Fibroblast of skin of left quadriceps (primary cell): ENCODE results near the gene PDE4D.

ENCODE experiments used
- DNase-seq, 2 experiments: peaks; one replicate each; pipeline ENCODE4 v3.0.0-alpha.2; 2013; ENCODE audit warnings: low read depth in 2 of 2

The PDE4D gene

DNA sequence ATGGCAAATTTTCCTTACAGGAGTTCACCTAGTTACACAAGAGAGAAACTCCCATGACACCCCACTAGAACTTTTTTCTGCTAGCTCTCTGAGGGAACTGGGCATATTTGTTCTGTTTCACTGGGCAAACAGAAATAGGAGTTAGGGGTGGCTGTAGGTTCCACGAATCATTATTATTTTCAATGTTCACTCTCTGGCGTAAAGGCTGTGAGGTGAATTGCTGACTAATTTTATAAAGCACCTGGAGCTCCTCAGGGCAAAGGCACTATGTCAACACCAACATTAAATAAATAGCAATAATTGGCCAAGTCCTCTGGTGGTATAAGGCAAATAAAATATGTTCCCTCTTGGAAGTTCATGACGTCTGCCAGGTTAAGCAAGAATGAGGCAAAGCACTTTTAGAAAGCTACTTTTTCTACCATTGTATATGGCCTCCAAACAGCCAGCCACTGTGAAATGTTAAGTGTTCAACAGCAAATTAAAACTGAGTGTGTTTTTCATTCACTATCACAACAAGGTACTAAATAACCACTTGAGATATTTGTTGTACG lies 344.6 kb downstream of the PDE4D start:
- DNase-seq: no peak

DNA sequence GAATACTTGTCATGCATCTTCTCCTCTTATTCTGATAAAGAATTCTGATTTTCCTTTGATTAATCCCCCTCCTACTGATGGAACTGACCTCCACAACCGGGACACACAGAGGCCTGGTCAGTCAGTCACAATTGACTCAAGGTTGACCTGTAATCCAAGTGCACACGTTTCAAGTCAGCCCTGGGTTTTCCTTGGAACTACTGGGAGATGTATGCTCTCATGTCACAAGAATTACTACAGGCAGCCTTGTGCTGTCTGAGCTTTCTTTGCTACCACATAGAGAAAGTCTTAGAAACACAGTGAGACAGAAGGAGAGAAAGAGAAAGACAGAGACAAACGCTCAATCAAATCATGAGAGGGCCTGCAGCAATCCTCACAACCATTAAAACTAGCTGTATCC lies 345.8 kb downstream of the PDE4D start:
- no peak for DNase-seq

- DNase-seq: no peak
These were observed 349.0 kb downstream of the PDE4D start for GRCh38 chr5:59544573-59544972.

DNA sequence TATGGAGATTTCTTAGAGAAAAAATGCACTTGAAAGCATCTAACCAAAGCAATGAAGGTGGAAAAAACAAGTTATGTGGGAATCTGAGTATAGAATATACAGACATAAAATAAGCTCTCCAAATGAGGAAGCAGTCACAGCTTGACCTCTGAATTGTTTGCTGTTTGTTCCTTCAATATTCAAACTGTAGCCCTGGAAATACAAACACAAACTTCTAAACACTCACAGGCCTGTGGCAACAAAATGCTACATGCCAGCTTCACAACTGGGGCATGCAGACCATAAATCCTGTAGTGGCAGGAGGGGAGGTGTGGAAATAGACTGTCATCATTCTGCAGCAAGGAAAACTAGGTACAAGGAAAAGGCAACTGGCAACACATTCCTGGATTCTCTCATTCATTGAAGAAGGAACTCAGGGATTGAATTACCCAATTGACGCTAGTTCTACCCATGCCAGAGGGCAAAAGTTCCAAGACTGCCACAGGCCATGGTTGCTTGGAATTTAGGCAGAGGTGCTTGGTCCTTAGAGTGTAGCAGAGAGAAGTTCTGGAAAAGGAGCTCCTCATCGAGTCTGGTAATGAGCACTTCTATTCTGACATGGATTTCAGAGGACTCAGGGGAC lies 349.6 kb downstream of the PDE4D start:
- DNase-seq: no peak

GRCh38 chr5:59542851-59543820 lies 350.4 kb downstream of the PDE4D start:
- no peak for DNase-seq

DNA sequence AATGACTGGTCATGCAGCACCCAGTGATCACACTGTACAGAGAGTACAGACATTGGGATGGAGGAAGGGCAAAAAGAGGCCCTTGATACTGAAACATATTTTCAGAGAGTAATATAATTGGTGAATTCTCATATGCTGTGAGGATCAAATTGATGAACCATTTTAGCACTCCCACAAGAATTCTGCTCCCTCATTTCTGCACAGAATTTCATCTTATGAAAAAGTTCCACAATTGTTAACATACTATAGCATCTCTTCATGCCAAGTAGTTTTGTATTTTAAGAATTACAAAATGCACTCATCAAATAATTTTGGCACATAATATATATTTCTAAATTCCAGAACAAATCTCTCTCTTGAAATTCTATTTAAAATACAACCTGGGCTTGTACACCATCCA lies 351.2 kb downstream of the PDE4D start:
- no peak for DNase-seq

GRCh38 chr5:59540366-59540765 lies 353.2 kb downstream of the PDE4D start:
- no peak for DNase-seq

DNA sequence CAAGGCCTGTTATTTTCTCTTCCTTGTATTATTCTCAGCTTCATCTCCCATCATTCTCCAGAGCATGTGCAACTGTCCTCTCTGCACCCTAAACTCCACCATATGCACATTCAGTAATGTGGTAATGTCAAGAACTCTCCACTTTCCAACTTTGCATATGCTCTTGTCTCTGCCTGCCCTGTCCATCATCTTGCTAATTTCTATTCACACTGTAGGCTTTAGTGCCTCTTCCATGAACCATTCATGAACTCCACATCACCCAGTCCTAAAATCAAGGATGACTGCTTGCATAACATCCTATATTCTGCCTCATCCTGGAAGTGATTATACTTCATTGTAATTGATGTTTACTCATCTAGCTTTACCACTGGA lies 354.8 kb downstream of the PDE4D start:
- no peak for DNase-seq

DNA sequence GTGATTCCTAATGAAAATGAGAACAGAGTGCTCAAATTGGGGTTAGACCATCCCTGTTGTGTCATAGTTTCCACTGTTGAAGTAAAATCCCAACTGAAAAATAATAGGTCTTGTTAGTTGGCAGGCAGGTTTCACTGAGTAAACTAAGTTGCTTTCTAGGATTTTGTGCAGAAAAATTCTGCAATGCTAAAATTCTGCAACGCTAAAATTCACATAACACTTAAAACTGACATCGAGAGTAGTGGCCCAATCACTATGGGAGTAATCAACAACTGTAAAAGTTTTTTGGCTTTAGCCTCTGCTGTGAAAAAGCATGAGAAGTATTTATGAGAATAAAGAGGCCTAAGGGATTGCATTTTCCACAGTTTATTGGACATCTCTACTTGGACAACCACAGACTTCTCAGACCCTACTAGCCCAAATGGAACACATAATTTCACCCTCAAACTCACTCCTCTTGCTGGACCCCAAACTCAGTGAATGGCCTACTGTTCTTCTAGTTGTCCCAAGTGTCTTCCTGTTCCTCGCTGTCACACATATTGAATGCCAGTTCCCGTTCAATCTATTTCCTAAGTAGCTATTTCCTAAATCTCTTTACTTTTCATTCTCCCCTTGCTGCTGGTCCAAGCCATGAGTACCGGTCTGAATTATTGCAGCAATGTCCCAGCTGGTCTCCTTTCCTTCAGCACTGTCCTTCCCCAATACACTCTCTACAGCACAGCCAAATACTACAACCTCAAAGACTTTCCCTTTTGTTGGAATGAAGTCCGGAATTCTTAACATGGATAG lies 355.4 kb downstream of the PDE4D start:
- DNase-seq: no peak

DNA sequence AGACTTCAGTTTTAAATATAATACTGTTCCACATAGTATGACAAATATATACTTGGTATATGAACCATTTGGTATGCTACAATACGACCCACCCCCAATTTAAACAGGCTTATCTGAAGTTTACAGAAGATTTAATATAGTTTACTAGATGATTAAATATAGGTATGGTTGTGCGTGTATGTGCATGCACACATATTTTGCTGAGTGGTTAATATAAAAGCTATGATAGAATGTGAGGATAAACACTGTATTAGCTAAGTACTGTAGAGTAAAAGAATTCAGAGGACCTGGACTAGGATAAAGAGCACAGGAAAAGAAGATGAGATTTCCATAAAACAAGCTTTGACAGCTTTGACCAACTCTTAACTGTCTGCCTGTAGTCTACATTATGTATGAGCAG lies 356.7 kb downstream of the PDE4D start:
- no peak for DNase-seq

DNA sequence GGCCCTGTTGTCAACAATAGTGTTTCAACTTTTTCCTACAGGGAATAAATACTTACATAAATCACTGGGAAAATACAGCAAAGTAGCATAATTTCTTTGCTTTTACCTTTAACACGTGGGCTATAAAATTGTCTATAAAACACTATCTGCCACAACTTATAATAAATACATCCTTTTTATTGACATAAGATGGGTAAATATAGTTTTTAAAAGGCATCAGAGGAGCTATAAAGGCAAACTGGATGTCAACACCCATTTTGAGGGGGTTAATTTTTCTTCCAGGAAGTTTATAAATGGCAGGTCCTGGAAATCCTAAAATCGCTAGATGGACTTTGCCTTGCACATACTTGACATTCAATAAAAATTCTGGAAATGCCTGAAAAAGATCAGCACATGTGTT lies 358.0 kb downstream of the PDE4D start:
- DNase-seq: no peak

DNA sequence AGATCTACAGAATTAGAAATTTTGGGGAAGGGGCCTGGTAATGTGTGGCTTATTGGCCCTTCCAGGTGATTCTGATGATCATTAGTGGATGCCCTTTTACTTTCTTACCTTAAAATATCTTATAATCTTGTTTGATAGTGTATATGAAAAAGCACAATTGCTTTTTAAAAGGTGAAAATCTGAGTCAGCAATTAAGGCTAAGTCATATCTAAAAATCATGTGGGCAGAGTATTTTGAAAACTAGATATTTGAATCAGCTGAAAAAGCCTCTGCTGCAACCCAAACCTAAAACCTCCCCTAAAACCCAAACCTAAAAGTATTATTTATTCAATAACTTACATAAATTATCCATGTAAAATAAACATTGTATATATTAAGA lies 359.8 kb downstream of the PDE4D start:
- DNase-seq: no peak

DNA sequence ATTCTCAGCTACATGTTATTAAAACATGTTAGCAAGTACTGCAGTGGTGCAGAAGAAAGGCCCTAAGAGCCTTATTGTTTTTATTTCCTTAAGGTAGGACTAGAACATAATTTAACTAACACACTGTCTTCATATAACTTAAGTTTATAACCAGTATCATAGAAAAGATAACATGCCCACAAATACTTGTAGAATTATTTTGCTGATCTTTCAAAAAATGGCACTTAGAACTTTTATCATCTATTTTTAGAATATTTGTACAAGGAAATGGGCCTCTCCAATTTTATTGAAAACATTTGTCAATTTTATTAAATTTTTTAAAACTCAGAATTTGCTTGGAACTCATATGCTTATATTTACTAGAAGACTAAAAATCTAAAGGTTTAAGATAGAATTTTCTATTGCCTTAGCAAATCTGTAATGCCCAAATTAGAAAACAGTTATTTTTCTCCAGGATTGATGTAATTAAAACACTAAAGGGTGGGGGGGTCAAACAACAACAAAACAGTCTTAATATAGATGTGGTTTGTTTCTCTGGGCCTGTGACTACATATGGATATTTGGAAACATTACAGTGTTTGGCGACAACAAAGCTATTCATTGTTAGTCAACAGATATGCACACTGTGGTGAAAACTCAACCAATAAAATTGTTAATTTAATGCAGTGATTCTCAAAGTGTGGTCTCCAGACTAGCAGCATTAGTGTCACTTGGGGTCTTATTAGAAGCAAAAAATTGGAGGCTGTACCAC lies 360.4 kb downstream of the PDE4D start:
- no peak for DNase-seq

- no peak for DNase-seq
These were observed 364.3 kb downstream of the PDE4D start for GRCh38 chr5:59529239-59529638.

GRCh38 chr5:59528202-59528862 lies 365.2 kb downstream of the PDE4D start:
- DNase-seq: no peak

GRCh38 chr5:59525957-59526356 lies 367.6 kb downstream of the PDE4D start:
- peak; percentile 12 to 16 for DNase-seq

DNA sequence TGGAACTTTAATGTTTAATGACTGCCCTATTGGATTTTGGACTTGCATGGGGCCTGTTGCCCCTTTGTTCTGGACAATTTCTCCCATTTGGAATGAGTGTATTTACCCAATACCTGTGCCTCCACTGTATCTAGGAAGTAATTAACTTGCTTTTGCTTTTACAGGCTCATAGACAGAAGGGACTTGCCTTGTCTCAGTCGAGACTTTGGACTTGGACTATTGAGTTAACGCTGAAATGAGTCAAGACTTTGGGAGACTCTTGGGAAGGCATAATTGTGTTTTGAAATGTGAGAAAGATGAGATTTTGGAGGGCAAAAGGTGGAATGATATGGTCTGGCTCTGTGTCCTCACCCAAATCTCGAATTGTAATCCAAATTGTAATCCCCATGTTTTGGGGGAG lies 368.2 kb downstream of the PDE4D start:
- no peak for DNase-seq

DNA sequence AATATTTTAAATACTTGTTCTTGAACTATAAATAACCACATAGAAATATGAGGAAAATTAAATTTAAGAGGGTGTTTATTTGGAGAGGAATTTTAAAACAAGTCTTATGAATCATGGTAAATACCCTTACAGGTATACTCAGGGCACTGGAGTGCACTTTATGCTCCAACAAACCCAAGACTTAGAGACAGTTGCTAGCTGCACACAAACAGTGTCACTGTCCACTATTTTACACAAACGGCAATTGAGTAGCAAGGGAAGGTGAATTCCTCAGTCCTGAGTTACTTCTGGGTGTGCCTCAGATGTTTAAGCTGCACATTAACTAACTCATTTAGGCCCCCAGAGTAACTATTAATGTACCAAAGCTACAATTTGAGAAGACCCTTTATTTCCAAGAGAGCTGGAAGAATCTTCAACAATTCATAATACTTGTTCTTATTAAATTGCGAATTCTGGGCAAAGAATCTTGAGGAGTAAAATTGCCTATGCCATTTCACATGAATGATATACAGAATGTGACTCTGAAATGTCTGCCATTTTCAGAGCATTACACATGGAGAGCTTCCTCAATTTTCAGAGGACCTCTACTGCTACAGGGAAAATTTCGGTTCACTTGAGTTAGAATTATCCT lies 371.2 kb downstream of the PDE4D start:
- no peak for DNase-seq

- no peak for DNase-seq
These were observed 372.1 kb downstream of the PDE4D start for GRCh38 chr5:59521476-59521875.

GRCh38 chr5:59519338-59519737 lies 374.2 kb downstream of the PDE4D start:
- DNase-seq: no peak
